Thoracic aorta (tissue), 2 donors: ENCODE results near the gene MC3R. TPM values are rescaled to one million over a fixed set of nuclear protein-coding genes. Genes with fewer than 3 reads are reported as not detected.

Source experiments
- ATAC-seq: fragments of 150-250 bp; one replicate; pipeline ENCODE4 v1.8.0; 2017; ENCODE audit warnings: low read depth; ENCODE audit not compliant: insufficient number of reproducible peaks, low FRiP score
- DNase-seq: peaks from one replicate; pipeline ENCODE4 v3.0.0-alpha.2; 2020; ENCODE audit warnings: low spot score
- H3K27ac ChIP-seq, 2 donors: fragments of 200-600 bp; sonication (generic); 1 replicate in 1 of 2; 2 replicates in 1 of 2; pipeline ENCODE4 v1.5.1; 2016; ENCODE audit warnings: mild to moderate bottlenecking in 2 of 2, moderate library complexity in 2 of 2
- H3K27me3 ChIP-seq: fragments of 200-600 bp; sonication (generic); replicated peaks from 2 replicates; pipeline ENCODE4 v1.6.0; 2016; ENCODE audit warnings: mild to moderate bottlenecking; ENCODE audit not compliant: insufficient read depth
- H3K36me3 ChIP-seq: fragments of 200-600 bp; sonication (generic); one replicate; pipeline ENCODE4 v1.5.1; 2016
- H3K4me1 ChIP-seq, 2 donors: fragments of 200-600 bp; sonication (generic); 1 replicate in 1 of 2; 2 replicates in 1 of 2; pipeline versions ENCODE4 v1.5.1 to v1.6.0; 2016; ENCODE audit warnings: low read depth in 2 of 2, mild to moderate bottlenecking in 1 of 2; ENCODE audit not compliant: control insufficient read depth in 1 of 2
- H3K4me3 ChIP-seq: fragments of 200-600 bp; sonication (generic); 2 replicates; pipeline ENCODE4 v1.5.1; 2016; ENCODE audit warnings: mild to moderate bottlenecking
- H3K9me3 ChIP-seq: fragments of 200-600 bp; sonication (generic); 2 replicates; pipeline ENCODE4 v1.5.1; 2016
- total RNA-seq, 2 donors: library from RNA; depleted of rRNA; stranded (reverse); fragments of >200 nt; gene quantifications; one replicate each; pipeline versions ENCODE4 v1.1.0 to v1.2.3, GENCODE V29; 2016
- TF ChIP-seq, protein P1 (sequence below): fragments of 200-600 bp; sonication (generic); IDR thresholded peaks from one replicate; pipeline ENCODE4 v1.5.1; 2019; ENCODE audit warnings: antibody characterized with exemption

MC3R gene
- total RNA-seq, 2 donors from 2014 or later: not detected

DNA sequence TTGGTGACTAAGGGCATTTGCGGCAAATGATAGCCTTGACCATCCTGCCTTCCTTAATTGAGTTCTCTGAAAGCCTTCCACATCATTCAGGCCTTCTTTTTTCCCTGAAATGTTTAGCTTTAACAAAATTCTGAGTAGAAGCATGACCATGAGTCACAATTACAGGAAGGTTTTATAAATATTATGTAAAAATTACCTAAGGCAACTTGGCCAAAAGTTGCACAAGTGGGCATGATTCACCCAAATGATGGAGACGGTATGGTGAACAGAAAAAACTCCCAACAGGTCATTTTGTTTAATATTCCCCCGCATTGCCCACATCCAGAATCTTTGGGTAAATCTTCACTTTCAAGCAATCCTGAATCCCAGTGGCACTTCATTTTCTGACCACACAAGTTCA, 37.0 kb downstream of the MC3R start:
- Histone ChIP-seq H3K4me1 (no peaks in the 10 kb centered on the region), H3K27ac (no peak overlapping the region), H3K4me3 (no peak overlapping the region), H3K36me3 (no peaks in the 10 kb centered on the region), H3K9me3 (no peaks in the 10 kb centered on the region), H3K27me3 (no peaks in the 10 kb centered on the region)
- TF ChIP-seq, protein P1, sequence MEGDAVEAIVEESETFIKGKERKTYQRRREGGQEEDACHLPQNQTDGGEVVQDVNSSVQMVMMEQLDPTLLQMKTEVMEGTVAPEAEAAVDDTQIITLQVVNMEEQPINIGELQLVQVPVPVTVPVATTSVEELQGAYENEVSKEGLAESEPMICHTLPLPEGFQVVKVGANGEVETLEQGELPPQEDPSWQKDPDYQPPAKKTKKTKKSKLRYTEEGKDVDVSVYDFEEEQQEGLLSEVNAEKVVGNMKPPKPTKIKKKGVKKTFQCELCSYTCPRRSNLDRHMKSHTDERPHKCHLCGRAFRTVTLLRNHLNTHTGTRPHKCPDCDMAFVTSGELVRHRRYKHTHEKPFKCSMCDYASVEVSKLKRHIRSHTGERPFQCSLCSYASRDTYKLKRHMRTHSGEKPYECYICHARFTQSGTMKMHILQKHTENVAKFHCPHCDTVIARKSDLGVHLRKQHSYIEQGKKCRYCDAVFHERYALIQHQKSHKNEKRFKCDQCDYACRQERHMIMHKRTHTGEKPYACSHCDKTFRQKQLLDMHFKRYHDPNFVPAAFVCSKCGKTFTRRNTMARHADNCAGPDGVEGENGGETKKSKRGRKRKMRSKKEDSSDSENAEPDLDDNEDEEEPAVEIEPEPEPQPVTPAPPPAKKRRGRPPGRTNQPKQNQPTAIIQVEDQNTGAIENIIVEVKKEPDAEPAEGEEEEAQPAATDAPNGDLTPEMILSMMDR: no peak
- no peak for ATAC-seq
- DNase-seq: no peak

DNA sequence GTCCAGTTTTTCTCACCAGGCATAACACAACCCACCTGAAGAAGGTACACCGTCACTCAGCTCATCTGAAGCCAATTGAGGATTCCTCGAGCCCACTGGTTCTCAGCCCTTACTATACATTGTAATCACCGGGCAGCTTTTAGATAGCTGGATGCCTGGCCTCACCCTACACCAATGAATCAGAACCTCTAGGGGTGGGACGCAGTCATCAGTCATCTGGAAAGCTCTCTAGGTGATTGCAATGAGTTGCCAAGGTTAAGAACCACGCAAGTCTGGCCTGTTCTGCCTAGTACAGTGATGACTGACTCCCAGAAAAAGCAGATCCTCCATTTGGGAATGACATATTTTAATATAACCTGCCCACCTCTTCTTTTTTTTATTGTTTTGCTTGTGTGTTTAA, 41.1 kb downstream of the MC3R start:
- Histone ChIP-seq H3K27me3 (no peaks in the 10 kb centered on the region), H3K27ac (no peak overlapping the region), H3K4me3 (no peak overlapping the region), H3K36me3 (no peaks in the 10 kb centered on the region), H3K4me1 (no peaks in the 10 kb centered on the region), H3K9me3 (no peaks in the 10 kb centered on the region)
- ATAC-seq (no peak), DNase-seq (no peak)
- TF ChIP-seq, protein P1: no peak

DNA sequence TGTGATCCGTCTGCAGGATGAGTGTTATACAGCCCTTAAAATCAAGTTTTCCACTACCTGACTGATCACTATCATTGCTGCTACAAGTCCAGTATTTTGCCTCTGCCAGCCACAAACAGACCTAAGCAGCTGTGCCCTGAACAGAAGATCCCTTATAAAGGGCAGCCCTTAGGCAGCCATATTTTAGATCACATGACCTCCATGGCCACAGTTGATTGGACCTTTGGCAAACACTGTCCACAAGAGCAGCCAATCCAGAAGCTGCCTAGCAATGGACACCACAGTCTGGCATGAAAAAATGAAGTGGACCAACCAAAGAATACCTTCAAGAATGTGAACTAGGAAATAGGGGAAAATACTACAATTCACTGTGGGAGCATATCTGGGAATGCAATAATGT, 50.8 kb downstream of the MC3R start:
- no peak for DNase-seq
- H3K36me3 ChIP-seq: no peaks in the 10 kb centered on the region
- H3K27me3 ChIP-seq: no peaks in the 10 kb centered on the region
- H3K9me3 ChIP-seq: no peaks in the 10 kb centered on the region
- ATAC-seq: no peak
- H3K27ac ChIP-seq: no peak overlapping the region
- no peak overlapping the region for H3K4me3 ChIP-seq
- H3K4me1 ChIP-seq: no peaks in the 10 kb centered on the region
- TF ChIP-seq, protein P1: no peak

Other genes with a start within 250 kb of the MC3R start
- not detected for gene CBLN4, start 243.2 kb upstream of the MC3R start, total RNA-seq
- gene FAM210B, start 110.2 kb downstream of the MC3R start, total RNA-seq: 10 to 100 TPM; 35.2 to 37.3 TPM
- gene AURKA, start 143.5 kb downstream of the MC3R start, total RNA-seq: under 1 TPM in 1 of 2 donors, not detected in 1; 0.41 TPM
- 10 to 100 TPM in 1 of 2 donors, 1 to 10 TPM in 1; 4.6 to 22.5 TPM for gene CSTF1, start 143.9 kb downstream of the MC3R start, total RNA-seq
- 1 to 10 TPM; 3.0 to 3.1 TPM for gene CASS4, start 163.5 kb downstream of the MC3R start, total RNA-seq
- gene RTF2, start 219.9 kb downstream of the MC3R start, total RNA-seq: 10 to 100 TPM; 70.9 to 71.6 TPM